Hematopoietic multipotent progenitor cell treated with erythropoietin and hydrocortisone succinate and interleukin-3 and kit ligand, for 8 days (in vitro differentiated cells): ENCODE data around the gene MSL2.
"Not testable (repeated sequence)": the region's sequence is repeated elsewhere in the genome, so short reads cannot be mapped to it uniquely, and the experiment has no call there.

Source experiments
- DNase-seq: peaks from one replicate; pipeline ENCODE4 v3.0.0-alpha.2; 2015

The MSL2 gene

GRCh38 chr3:136196064-136196400 lies at the start of gene MSL2:
Gene MSL2 (minus strand): TSS chr3:136196335. CDS start chr3:136195113, 1,222 bp downstream.
- DNase-seq, result no peak

- DNase-seq, result no peak
Observed at GRCh38 chr3:136245691-136246090, 49.6 kb upstream of the MSL2 start.

GRCh38 chr3:136239094-136239493 lies 43.0 kb upstream of the MSL2 start:
- no peak for DNase-seq

- DNase-seq, result no peak
Observed at GRCh38 chr3:136237961-136238649, 42.0 kb upstream of the MSL2 start.

GRCh38 chr3:136237103-136237502 lies 41.0 kb upstream of the MSL2 start:
- no peak for DNase-seq

- no peak for DNase-seq
Observed at GRCh38 chr3:136236109-136236508, 40.0 kb upstream of the MSL2 start.

- DNase-seq, result no peak
Observed at GRCh38 chr3:136235545-136235944, 39.4 kb upstream of the MSL2 start.

GRCh38 chr3:136232413-136232812 lies 36.3 kb upstream of the MSL2 start:
- no peak for DNase-seq

GRCh38 chr3:136222746-136223145 lies 26.6 kb upstream of the MSL2 start:
- DNase-seq, result not testable (repeated sequence)

- no peak for DNase-seq
Observed at GRCh38 chr3:136211547-136211946, 15.4 kb upstream of the MSL2 start.

- no peak for DNase-seq
Observed at GRCh38 chr3:136209921-136210320, 13.8 kb upstream of the MSL2 start.

GRCh38 chr3:136207489-136208115 lies 11.5 kb upstream of the MSL2 start:
- DNase-seq, result no peak

- DNase-seq, result peak; percentile 46
Observed at GRCh38 chr3:136199219-136199618, 3.1 kb upstream of the MSL2 start.

- DNase-seq, result not testable (repeated sequence)
Observed at GRCh38 chr3:136198462-136199078, 2.4 kb upstream of the MSL2 start.

GRCh38 chr3:136197159-136197793 lies 1.1 kb upstream of the MSL2 start:
- DNase-seq, result peak; percentile 68

- DNase-seq, result peak; percentile 100
Observed at GRCh38 chr3:136196401-136197158, 445 bp upstream of the MSL2 start.

GRCh38 chr3:136195258-136196063 lies 674 bp downstream of the MSL2 start:
- DNase-seq, result peak; percentile 73

- peak; percentile 48 for DNase-seq
Observed at GRCh38 chr3:136194409-136195257, 1.5 kb downstream of the MSL2 start.

GRCh38 chr3:136193278-136194054 lies 2.7 kb downstream of the MSL2 start:
- DNase-seq, result peak; percentile 33

GRCh38 chr3:136192831-136193230 lies 3.3 kb downstream of the MSL2 start:
- DNase-seq, result no peak
